ENCODE measurements around the gene ZNF444.

GRCh38 chr19:56130006-56130405 lies 11.1 kb upstream of the ZNF444 start:
- TF ChIP-seq, protein P1, sequence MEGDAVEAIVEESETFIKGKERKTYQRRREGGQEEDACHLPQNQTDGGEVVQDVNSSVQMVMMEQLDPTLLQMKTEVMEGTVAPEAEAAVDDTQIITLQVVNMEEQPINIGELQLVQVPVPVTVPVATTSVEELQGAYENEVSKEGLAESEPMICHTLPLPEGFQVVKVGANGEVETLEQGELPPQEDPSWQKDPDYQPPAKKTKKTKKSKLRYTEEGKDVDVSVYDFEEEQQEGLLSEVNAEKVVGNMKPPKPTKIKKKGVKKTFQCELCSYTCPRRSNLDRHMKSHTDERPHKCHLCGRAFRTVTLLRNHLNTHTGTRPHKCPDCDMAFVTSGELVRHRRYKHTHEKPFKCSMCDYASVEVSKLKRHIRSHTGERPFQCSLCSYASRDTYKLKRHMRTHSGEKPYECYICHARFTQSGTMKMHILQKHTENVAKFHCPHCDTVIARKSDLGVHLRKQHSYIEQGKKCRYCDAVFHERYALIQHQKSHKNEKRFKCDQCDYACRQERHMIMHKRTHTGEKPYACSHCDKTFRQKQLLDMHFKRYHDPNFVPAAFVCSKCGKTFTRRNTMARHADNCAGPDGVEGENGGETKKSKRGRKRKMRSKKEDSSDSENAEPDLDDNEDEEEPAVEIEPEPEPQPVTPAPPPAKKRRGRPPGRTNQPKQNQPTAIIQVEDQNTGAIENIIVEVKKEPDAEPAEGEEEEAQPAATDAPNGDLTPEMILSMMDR (IDR thresholded peaks at IDR 0.05), result no peak
- no peak for TF ChIP-seq POLR2A (IDR thresholded peaks at IDR 0.05)

All from body of pancreas (tissue), 4 donors.